Hair follicular keratinocyte (primary cell): Measurements from ENCODE around the gene TPGS2. TPM values are rescaled to one million over a fixed set of nuclear protein-coding genes. Genes with fewer than 3 reads are reported as not detected.

Experiments used
- total RNA-seq: library from RNA; depleted of rRNA; stranded (reverse); fragments of >200 nt; gene quantifications from 2 replicates; pipeline ENCODE4 v1.2.3, GENCODE V29; 2015

The TPGS2 gene, protein sequence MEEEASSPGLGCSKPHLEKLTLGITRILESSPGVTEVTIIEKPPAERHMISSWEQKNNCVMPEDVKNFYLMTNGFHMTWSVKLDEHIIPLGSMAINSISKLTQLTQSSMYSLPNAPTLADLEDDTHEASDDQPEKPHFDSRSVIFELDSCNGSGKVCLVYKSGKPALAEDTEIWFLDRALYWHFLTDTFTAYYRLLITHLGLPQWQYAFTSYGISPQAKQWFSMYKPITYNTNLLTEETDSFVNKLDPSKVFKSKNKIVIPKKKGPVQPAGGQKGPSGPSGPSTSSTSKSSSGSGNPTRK
- total RNA-seq: 195 and 247 TPM in 2 replicates

DNA sequence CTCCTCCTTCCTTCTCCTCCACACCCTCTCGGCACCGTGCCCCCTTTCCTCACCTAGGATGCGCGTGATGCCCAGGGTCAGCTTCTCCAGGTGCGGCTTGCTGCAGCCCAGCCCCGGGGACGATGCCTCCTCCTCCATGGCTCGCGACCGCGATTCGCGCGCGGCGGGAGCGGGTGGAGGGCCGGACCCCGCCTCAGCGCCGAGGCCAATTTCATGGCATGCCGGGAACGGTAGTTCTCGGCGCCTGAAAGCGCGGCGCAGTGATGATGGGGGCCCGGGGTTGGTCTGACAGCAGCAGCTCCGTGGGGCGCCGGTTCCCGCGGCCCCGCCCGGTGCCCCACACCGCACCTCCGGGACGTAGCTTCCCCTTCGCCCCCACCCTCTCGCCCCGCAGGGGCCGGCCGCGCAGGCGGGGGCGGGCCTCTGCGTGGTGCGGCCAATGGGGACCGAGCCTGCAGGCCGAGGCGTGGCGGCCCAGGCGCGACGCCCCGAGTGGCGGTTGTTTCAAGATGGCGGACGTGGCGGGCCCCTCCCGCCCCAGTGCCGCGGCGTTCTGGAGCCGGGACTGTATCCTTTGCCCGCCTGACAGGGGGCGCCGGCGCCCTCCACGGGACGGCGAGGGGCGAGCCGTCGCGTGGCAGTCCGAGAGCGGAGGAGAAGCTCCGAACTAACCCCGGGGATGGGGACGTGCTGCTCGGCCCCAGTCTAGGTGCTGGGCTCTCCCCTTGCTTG is at the start of gene TPGS2, which contains the start of gene KIAA1328:
Gene TPGS2, minus strand, starts transcription at position 373 of the 732 bp plus-strand sequence. Its CDS starts 235 bp downstream, at position 138.
Gene KIAA1328, plus strand, starts transcription at position 498 of the 732 bp plus-strand sequence. Its CDS starts 12 bp downstream, at position 510.

Other genes starting within 250 kb of the TPGS2 start
- 3.0 and 3.6 TPM in 2 replicates for gene KIAA1328, start 125 bp upstream of the TPGS2 start, total RNA-seq